ENCODE measurements around the gene B4GALNT3.

DNA sequence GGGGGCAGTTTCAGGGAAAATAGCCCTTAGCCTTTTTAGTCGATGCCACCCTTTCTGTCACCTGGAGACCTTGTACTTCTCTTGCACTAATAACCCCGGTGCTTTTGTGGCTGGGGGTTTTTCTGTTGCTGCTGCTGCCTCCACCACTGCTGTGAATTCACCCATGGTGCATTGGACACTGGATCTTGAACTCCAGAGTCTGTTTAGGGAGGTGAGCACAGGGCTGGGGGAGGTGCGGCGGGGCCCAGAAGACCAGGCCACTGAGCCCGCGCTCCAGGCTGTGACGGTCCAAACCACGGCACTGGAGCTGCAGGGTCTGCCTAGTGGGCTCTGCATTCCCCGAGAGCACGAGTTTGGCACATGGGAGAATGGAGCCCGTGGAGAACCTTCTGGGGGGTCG lies 102.9 kb downstream of the B4GALNT3 start:
- TF ChIP-seq DMAP1 (CRISPR knock-in tag; IDR thresholded peaks at IDR 0.05) = no peak
- no peak for TF ChIP-seq KAT7 (CRISPR knock-in tag; IDR thresholded peaks at IDR 0.05; ENCODE audit: borderline replicate concordance)
- TF ChIP-seq, protein P1, sequence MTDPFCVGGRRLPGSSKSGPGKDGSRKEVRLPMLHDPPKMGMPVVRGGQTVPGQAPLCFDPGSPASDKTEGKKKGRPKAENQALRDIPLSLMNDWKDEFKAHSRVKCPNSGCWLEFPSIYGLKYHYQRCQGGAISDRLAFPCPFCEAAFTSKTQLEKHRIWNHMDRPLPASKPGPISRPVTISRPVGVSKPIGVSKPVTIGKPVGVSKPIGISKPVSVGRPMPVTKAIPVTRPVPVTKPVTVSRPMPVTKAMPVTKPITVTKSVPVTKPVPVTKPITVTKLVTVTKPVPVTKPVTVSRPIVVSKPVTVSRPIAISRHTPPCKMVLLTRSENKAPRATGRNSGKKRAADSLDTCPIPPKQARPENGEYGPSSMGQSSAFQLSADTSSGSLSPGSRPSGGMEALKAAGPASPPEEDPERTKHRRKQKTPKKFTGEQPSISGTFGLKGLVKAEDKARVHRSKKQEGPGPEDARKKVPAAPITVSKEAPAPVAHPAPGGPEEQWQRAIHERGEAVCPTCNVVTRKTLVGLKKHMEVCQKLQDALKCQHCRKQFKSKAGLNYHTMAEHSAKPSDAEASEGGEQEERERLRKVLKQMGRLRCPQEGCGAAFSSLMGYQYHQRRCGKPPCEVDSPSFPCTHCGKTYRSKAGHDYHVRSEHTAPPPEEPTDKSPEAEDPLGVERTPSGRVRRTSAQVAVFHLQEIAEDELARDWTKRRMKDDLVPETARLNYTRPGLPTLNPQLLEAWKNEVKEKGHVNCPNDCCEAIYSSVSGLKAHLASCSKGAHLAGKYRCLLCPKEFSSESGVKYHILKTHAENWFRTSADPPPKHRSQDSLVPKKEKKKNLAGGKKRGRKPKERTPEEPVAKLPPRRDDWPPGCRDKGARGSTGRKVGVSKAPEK (CRISPR knock-in tag; IDR thresholded peaks at IDR 0.05; ENCODE audit: borderline replicate concordance) = no peak
